Lower lobe of right lung (tissue), 2 donors: Measurements from ENCODE around the gene MARVELD2. TPM values are rescaled to one million over a fixed set of nuclear protein-coding genes. Genes with fewer than 3 reads are reported as not detected.
"Not testable (repeated sequence)": the region's sequence is repeated elsewhere in the genome, so short reads cannot be mapped to it uniquely, and the experiment has no call there.

Source experiments
- ATAC-seq, 2 donors: fragments of 200-7000 bp; cut with Tn5 transposase; one replicate each; pipeline ENCODE4 v1.9.1; 2020 to 2022; ENCODE audit warnings: mild to moderate bottlenecking in 2 of 2, moderate library complexity in 2 of 2
- DNase-seq: peaks from one replicate; pipeline ENCODE4 v3.0.0-alpha.2; 2020
- H3K27ac ChIP-seq: fragments of 200-600 bp; one replicate; pipeline ENCODE4 v1.8.0; 2022
- H3K27me3 ChIP-seq: fragments of 200-600 bp; one replicate; pipeline ENCODE4 v1.8.0; 2022; ENCODE audit warnings: low read depth
- H3K36me3 ChIP-seq: fragments of 200-600 bp; one replicate; pipeline ENCODE4 v1.8.0; 2022; ENCODE audit warnings: mild to moderate bottlenecking
- H3K4me1 ChIP-seq: fragments of 200-600 bp; one replicate; pipeline ENCODE4 v1.8.0; 2022
- H3K4me3 ChIP-seq: fragments of 200-600 bp; one replicate; pipeline ENCODE4 v1.8.0; 2022; ENCODE audit warnings: mild to moderate bottlenecking
- H3K9me3 ChIP-seq: fragments of 200-600 bp; one replicate; pipeline ENCODE4 v1.8.0; 2022
- intact Hi-C: fragments of 100-400 bp; cut with DNase I; formaldehyde crosslinking; loops from one replicate; pipeline ENCODE4 v1.11.0; 2022
- total RNA-seq: library from RNA; stranded (reverse); fragmentation: NEBNext Ultra II Directional; extraction: Animal tissue kit (Norgen Biotek cat#: 25700); gene quantifications from one replicate; pipeline ENCODE4 v1.2.1, GENCODE V29; 2021
- TF ChIP-seq, protein P1 (sequence below): fragments of 200-600 bp; IDR thresholded peaks from one replicate; pipeline ENCODE4 v1.8.0; 2022; ENCODE audit warnings: antibody characterized with exemption, mild to moderate bottlenecking
- donor health status: DM: no; HTN: yes; CAD: no; lungs with severe emphysema.

The MARVELD2 gene
- total RNA-seq, 1 donor from 2014 or later = 26.2 TPM

- Histone ChIP-seq H3K4me1 (no peaks in the 10 kb centered on the region), H3K27ac (peak overlapping the region; percentile 10), H3K36me3 (no peaks in the 10 kb centered on the region), H3K9me3 (no peaks in the 10 kb centered on the region), H3K4me3 (no peak overlapping the region), H3K27me3 (no peaks in the 10 kb centered on the region)
- TF ChIP-seq, protein P1, sequence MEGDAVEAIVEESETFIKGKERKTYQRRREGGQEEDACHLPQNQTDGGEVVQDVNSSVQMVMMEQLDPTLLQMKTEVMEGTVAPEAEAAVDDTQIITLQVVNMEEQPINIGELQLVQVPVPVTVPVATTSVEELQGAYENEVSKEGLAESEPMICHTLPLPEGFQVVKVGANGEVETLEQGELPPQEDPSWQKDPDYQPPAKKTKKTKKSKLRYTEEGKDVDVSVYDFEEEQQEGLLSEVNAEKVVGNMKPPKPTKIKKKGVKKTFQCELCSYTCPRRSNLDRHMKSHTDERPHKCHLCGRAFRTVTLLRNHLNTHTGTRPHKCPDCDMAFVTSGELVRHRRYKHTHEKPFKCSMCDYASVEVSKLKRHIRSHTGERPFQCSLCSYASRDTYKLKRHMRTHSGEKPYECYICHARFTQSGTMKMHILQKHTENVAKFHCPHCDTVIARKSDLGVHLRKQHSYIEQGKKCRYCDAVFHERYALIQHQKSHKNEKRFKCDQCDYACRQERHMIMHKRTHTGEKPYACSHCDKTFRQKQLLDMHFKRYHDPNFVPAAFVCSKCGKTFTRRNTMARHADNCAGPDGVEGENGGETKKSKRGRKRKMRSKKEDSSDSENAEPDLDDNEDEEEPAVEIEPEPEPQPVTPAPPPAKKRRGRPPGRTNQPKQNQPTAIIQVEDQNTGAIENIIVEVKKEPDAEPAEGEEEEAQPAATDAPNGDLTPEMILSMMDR = no peak
- intact Hi-C loops = no loop called here
- no peak for DNase-seq
- ATAC-seq = no peak
Observed at GRCh38 chr5:69477170-69477569, 62.3 kb downstream of the MARVELD2 start.

- intact Hi-C loops, H3K36me3 ChIP-seq: not testable (repeated sequence)
Observed at GRCh38 chr5:69478296-69478695, 63.4 kb downstream of the MARVELD2 start.

GRCh38 chr5:69484891-69485290, 70.0 kb downstream of the MARVELD2 start:
- Histone ChIP-seq H3K36me3 (no peaks in the 10 kb centered on the region), H3K27me3 (no peaks in the 10 kb centered on the region), H3K4me3 (no peak overlapping the region), H3K4me1 (no peaks in the 10 kb centered on the region), H3K27ac (no peak overlapping the region), H3K9me3 (no peaks in the 10 kb centered on the region)
- DNase-seq (no peak), ATAC-seq (no peak)
- intact Hi-C loops = no loop called here
- TF ChIP-seq, protein P1 = no peak

More at GRCh38 chr5:69478296-69478695, 63.4 kb downstream of the MARVELD2 start:
- not testable (repeated sequence) for H3K9me3 ChIP-seq, ATAC-seq, H3K4me1 ChIP-seq, DNase-seq, H3K27ac ChIP-seq, H3K4me3 ChIP-seq, H3K27me3 ChIP-seq

DNA sequence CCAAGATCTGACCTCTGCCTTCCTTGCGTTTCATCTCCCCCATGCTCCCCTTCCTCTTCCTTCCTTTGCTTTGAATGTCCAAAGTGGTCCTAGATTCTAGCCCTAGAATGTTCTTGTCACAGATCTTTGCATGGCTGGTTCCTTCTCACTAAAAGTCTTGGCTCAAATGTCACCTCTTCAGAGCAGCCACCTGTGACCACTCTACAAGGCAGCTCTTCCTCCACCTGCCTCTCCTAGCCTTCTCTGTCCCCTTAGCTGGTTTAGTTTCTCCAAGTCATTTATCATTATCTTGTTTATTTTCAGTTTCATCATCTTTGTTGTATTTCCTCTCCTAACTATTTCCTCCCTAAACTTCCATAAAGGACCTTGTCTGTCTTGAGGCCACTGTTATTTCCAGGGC, 70.6 kb downstream of the MARVELD2 start:
- TF ChIP-seq, protein P1 = no peak

GRCh38 chr5:69489246-69489645, 74.3 kb downstream of the MARVELD2 start:
- TF ChIP-seq, protein P1 = no peak

More for the DNA sequence above, 70.6 kb downstream of the MARVELD2 start:
- H3K27ac ChIP-seq = no peak overlapping the region
- H3K4me1 ChIP-seq = no peaks in the 10 kb centered on the region
- H3K9me3 ChIP-seq = no peaks in the 10 kb centered on the region
- no peak overlapping the region for H3K4me3 ChIP-seq
- H3K27me3 ChIP-seq = no peaks in the 10 kb centered on the region
- no peak for DNase-seq
- intact Hi-C loops = no loop called here
- H3K36me3 ChIP-seq = no peaks in the 10 kb centered on the region
- no peak for ATAC-seq

GRCh38 chr5:69491027-69491426, 76.1 kb downstream of the MARVELD2 start:
- Histone ChIP-seq H3K9me3 (no peaks in the 10 kb centered on the region), H3K4me1 (peaks cover 26% of the 10 kb centered on the region), H3K4me3 (no peak overlapping the region), H3K27me3 (peaks cover 15% of the 10 kb centered on the region), H3K36me3 (no peaks in the 10 kb centered on the region), H3K27ac (no peak overlapping the region)
- no peak for DNase-seq
- ATAC-seq = no peak
- TF ChIP-seq, protein P1 = no peak
- intact Hi-C loops = no loop called here

More at GRCh38 chr5:69489246-69489645, 74.3 kb downstream of the MARVELD2 start:
- Histone ChIP-seq H3K4me1 (peaks cover 11% of the 10 kb centered on the region), H3K36me3 (no peaks in the 10 kb centered on the region), H3K9me3 (no peaks in the 10 kb centered on the region), H3K27ac (no peak overlapping the region), H3K27me3 (peaks cover 14% of the 10 kb centered on the region), H3K4me3 (no peak overlapping the region)
- ATAC-seq = no peak
- intact Hi-C loops = no loop called here
- DNase-seq = no peak
